SK-N-SH (cell line): ENCODE data around the gene METTL2B. TPM values are rescaled to one million over a fixed set of nuclear protein-coding genes. Genes with fewer than 3 reads are reported as not detected.
A peak's percentile ranks its signal among the peaks of the same experiment; 100 is the strongest.

Experiments used
- EZH2phosphoT487 ChIP-seq: fragments of 200-600 bp; sonication (generic); IDR thresholded peaks from 2 replicates; pipeline ENCODE4 v1.6.1; 2017; ENCODE audit warnings: low read depth, mixed run types, mild to moderate bottlenecking, antibody characterized with exemption, moderate library complexity, borderline replicate concordance
- FOXJ3 ChIP-seq: sonication (generic); formaldehyde crosslinking; IDR thresholded peaks from 2 replicates; pipeline ENCODE4 v1.5.1; 2020; ENCODE audit warnings: mild to moderate bottlenecking, missing genetic modification reagents
- GABPA ChIP-seq: IDR thresholded peaks from 2 replicates; pipeline ENCODE4 v1.4.0; 2012; ENCODE audit warnings: low read depth, mild to moderate bottlenecking
- GATA2 ChIP-seq: sonication (generic); formaldehyde crosslinking; IDR thresholded peaks from 2 replicates; pipeline ENCODE4 v1.5.0; 2020; ENCODE audit warnings: mild to moderate bottlenecking, missing genetic modification reagents
- JUND ChIP-seq: IDR thresholded peaks from 2 replicates; pipeline ENCODE4 v1.4.0; 2012
- MEF2A ChIP-seq: IDR thresholded peaks from 2 replicates; pipeline ENCODE4 v1.4.0; 2012; ENCODE audit warnings: low read depth, borderline replicate concordance
- MXI1 ChIP-seq: IDR thresholded peaks from 2 replicates; pipeline ENCODE4 v1.6.1; 2012; ENCODE audit warnings: mild to moderate bottlenecking, low read depth, low read length, improper control_type of control experiment
- NRF1 ChIP-seq: IDR thresholded peaks from 2 replicates; pipeline ENCODE4 v1.6.1; 2012; ENCODE audit warnings: low read depth, mild to moderate bottlenecking, low read length
- POLR2AphosphoS5 ChIP-seq: IDR thresholded peaks from 2 replicates; pipeline ENCODE4 v1.6.1; 2012; ENCODE audit warnings: low read depth, low read length
- RCOR1 ChIP-seq: fragments of 150-350 bp; IDR thresholded peaks from 2 replicates; pipeline ENCODE4 v1.6.1; 2017; ENCODE audit warnings: antibody characterized with exemption, low read length
- RFX5 ChIP-seq: IDR thresholded peaks from 2 replicates; pipeline ENCODE4 v1.6.1; 2012; ENCODE audit warnings: mild to moderate bottlenecking, improper control_type of control experiment, low read length
- RXRA ChIP-seq: IDR thresholded peaks from 2 replicates; pipeline ENCODE4 v1.4.0; 2012; ENCODE audit warnings: low read depth, mild to moderate bottlenecking, borderline replicate concordance
- SIN3A ChIP-seq: IDR thresholded peaks from 2 replicates; pipeline ENCODE4 v1.6.1; 2012; ENCODE audit warnings: low read depth, mild to moderate bottlenecking, low read length, moderate library complexity, borderline replicate concordance
- SMC3 ChIP-seq: IDR thresholded peaks from 2 replicates; pipeline ENCODE4 v1.6.1; 2012; ENCODE audit warnings: low read depth, low read length, improper control_type of control experiment
- TAF1 ChIP-seq: IDR thresholded peaks from 2 replicates; pipeline ENCODE4 v1.6.1; 2012; ENCODE audit warnings: low read depth, mild to moderate bottlenecking, low read length, moderate library complexity, borderline replicate concordance
- TEAD4 ChIP-seq: IDR thresholded peaks from 2 replicates; pipeline ENCODE4 v1.4.0; 2012; ENCODE audit warnings: mild to moderate bottlenecking, borderline replicate concordance; ENCODE audit not compliant: insufficient read depth
- polyA plus RNA-seq, 3 experiments: library from polyadenylated mRNA; depleted of rRNA; stranded (reverse); fragments of >200 nt; gene quantifications; 2 replicates each; pipeline ENCODE4 v1.2.3, GENCODE V29; 2012
- TF ChIP-seq, protein P1 (sequence below): fragments of 150-350 bp; IDR thresholded peaks from 2 replicates; pipeline ENCODE4 v1.6.1; 2017; ENCODE audit warnings: antibody characterized with exemption, low read length, low read depth, borderline replicate concordance
- TF ChIP-seq, protein P2 (sequence below): fragments of 150-350 bp; IDR thresholded peaks from 2 replicates; pipeline ENCODE4 v1.6.1; 2016; ENCODE audit warnings: mild to moderate bottlenecking, low read depth, low read length
- TF ChIP-seq, protein P3 (sequence below): IDR thresholded peaks from 2 replicates; pipeline ENCODE4; 2012
- TF ChIP-seq, protein P4 (sequence below): IDR thresholded peaks from 2 replicates; pipeline ENCODE4 v1.4.0; 2012; ENCODE audit warnings: low read depth, borderline replicate concordance

Gene METTL2B
- polyA plus RNA-seq, 1 of the 3 experiments (the other 2 are of a cell fraction), result 22.5 TPM

DNA sequence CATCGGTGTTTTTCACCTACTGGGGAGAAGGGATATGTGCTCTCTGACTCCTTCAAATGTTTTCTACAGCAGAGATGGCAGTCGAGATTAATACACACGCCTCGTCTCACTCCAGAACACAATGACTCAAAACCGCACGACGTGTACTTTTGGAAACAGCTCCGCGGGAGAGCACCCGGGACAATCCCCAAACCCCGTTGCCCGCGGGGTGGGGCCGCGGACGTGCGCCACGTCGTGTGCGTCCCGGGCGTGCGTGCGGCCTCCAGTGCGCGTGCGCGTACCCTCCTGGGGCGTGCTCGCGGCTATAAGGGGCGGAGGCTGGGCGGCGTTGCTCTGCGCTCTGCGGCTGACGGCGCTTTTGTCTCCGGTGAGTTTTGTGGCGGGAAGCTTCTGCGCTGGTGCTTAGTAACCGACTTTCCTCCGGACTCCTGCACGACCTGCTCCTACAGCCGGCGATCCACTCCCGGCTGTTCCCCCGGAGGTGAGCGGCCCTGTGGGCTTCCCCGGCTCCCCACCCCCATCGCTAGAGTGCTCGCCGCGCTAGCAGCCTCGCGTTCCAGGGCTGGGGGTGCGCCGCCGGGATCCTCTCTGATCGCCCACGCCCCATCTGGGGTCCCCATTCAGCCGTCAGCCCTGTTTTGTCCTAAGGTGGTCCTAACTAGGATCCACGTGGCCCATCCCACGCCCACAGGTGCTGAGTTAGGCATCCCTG lies 20.8 kb upstream of the METTL2B start, which contains the start of gene HILPDA (continued):
- TF ChIP-seq, protein P1, sequence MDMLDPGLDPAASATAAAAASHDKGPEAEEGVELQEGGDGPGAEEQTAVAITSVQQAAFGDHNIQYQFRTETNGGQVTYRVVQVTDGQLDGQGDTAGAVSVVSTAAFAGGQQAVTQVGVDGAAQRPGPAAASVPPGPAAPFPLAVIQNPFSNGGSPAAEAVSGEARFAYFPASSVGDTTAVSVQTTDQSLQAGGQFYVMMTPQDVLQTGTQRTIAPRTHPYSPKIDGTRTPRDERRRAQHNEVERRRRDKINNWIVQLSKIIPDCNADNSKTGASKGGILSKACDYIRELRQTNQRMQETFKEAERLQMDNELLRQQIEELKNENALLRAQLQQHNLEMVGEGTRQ, result no peak
- TF ChIP-seq GABPA (no peak), MEF2A (no peak), POLR2AphosphoS5 (peak; percentile 98), EZH2phosphoT487 (no peak), FOXJ3 (CRISPR knock-in tag) (no peak), TAF1 (peak; percentile 93; the same call in 1 of the 2 replicates), RCOR1 (peak; percentile 24), RXRA (no peak; the same call in 1 of the 2 replicates), GATA2 (CRISPR knock-in tag) (0 out of 2 replicates have a peak, but pooled peaks have one; percentile 6), RFX5 (0 out of 2 replicates have a peak, but pooled peaks have one; percentile 15), NRF1 (peak; percentile 97), SIN3A (peak; percentile 55; the same call in 1 of the 2 replicates), JUND (peak; percentile 5; the same call in 1 of the 2 replicates), SMC3 (no peak), MXI1 (peak; percentile 91), TEAD4 (no peak)
- TF ChIP-seq, protein P2, sequence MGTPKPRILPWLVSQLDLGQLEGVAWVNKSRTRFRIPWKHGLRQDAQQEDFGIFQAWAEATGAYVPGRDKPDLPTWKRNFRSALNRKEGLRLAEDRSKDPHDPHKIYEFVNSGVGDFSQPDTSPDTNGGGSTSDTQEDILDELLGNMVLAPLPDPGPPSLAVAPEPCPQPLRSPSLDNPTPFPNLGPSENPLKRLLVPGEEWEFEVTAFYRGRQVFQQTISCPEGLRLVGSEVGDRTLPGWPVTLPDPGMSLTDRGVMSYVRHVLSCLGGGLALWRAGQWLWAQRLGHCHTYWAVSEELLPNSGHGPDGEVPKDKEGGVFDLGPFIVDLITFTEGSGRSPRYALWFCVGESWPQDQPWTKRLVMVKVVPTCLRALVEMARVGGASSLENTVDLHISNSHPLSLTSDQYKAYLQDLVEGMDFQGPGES, result no peak
- TF ChIP-seq, protein P3, sequence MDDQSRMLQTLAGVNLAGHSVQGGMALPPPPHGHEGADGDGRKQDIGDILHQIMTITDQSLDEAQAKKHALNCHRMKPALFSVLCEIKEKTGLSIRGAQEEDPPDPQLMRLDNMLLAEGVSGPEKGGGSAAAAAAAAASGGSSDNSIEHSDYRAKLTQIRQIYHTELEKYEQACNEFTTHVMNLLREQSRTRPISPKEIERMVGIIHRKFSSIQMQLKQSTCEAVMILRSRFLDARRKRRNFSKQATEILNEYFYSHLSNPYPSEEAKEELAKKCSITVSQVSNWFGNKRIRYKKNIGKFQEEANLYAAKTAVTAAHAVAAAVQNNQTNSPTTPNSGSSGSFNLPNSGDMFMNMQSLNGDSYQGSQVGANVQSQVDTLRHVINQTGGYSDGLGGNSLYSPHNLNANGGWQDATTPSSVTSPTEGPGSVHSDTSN, result no peak
- TF ChIP-seq, protein P4, sequence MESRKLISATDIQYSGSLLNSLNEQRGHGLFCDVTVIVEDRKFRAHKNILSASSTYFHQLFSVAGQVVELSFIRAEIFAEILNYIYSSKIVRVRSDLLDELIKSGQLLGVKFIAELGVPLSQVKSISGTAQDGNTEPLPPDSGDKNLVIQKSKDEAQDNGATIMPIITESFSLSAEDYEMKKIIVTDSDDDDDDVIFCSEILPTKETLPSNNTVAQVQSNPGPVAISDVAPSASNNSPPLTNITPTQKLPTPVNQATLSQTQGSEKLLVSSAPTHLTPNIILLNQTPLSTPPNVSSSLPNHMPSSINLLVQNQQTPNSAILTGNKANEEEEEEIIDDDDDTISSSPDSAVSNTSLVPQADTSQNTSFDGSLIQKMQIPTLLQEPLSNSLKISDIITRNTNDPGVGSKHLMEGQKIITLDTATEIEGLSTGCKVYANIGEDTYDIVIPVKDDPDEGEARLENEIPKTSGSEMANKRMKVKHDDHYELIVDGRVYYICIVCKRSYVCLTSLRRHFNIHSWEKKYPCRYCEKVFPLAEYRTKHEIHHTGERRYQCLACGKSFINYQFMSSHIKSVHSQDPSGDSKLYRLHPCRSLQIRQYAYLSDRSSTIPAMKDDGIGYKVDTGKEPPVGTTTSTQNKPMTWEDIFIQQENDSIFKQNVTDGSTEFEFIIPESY, result 0 out of 2 replicates have a peak, but pooled peaks have one; percentile 47
